ENCODE measurements around the gene PLXDC2.

PLXDC2 gene

GRCh38 chr10:19946245-19946644, 130.0 kb downstream of the PLXDC2 start:
- peak; percentile 22 to 39 for DNase-seq

- no peak for DNase-seq
Observed at GRCh38 chr10:19946791-19947190, 130.6 kb downstream of the PLXDC2 start.

- no peak for DNase-seq
Observed at GRCh38 chr10:19947215-19947614, 131.0 kb downstream of the PLXDC2 start.

- DNase-seq, result no peak
Observed at GRCh38 chr10:19947656-19948055, 131.4 kb downstream of the PLXDC2 start.

- DNase-seq, result no peak
Observed at GRCh38 chr10:19952224-19953010, 136.2 kb downstream of the PLXDC2 start.

- DNase-seq, result no peak
Observed at GRCh38 chr10:19954601-19955000, 138.4 kb downstream of the PLXDC2 start.

GRCh38 chr10:19956516-19957032, 140.3 kb downstream of the PLXDC2 start:
- no peak for DNase-seq

GRCh38 chr10:19958787-19959186, 142.6 kb downstream of the PLXDC2 start:
- DNase-seq, result no peak

- peak; percentile 34 to 50 for DNase-seq
Observed at GRCh38 chr10:19961076-19962053, 145.1 kb downstream of the PLXDC2 start.

GRCh38 chr10:19964625-19965024, 148.4 kb downstream of the PLXDC2 start:
- no peak for DNase-seq

GRCh38 chr10:19966751-19967150, 150.5 kb downstream of the PLXDC2 start:
- no peak for DNase-seq

GRCh38 chr10:19967981-19968380, 151.7 kb downstream of the PLXDC2 start:
- DNase-seq, result no peak

GRCh38 chr10:19968745-19969144, 152.5 kb downstream of the PLXDC2 start:
- no peak for DNase-seq

GRCh38 chr10:19970256-19970655, 154.0 kb downstream of the PLXDC2 start:
- DNase-seq, result peak; percentile 72 to 80

GRCh38 chr10:19970717-19971116, 154.5 kb downstream of the PLXDC2 start:
- DNase-seq, result no peak

- DNase-seq, result no peak
Observed at GRCh38 chr10:19971343-19972052, 155.3 kb downstream of the PLXDC2 start.

- DNase-seq, result peak; percentile 59 to 76
Observed at GRCh38 chr10:19974138-19974537, 157.9 kb downstream of the PLXDC2 start.

GRCh38 chr10:19974554-19974953, 158.3 kb downstream of the PLXDC2 start:
- no peak for DNase-seq

- no peak for DNase-seq
Observed at GRCh38 chr10:19977097-19977521, 160.9 kb downstream of the PLXDC2 start.

- no peak for DNase-seq
Observed at GRCh38 chr10:19979628-19980027, 163.4 kb downstream of the PLXDC2 start.

GRCh38 chr10:19983880-19984565, 167.8 kb downstream of the PLXDC2 start:
- DNase-seq, result peak; percentile 37 to 44

- DNase-seq, result no peak
Observed at GRCh38 chr10:19985745-19986144, 169.5 kb downstream of the PLXDC2 start.
